Nephron (organoid): ENCODE measurements around the gene CDH13.

Source experiments
- H3K27ac Mint-ChIP-seq, 3 experiments: 2 replicates each; pipeline ENCODE4 v1.8.0; 2020; ENCODE audit warnings: mixed read lengths in 3 of 3, mild to moderate bottlenecking in 2 of 3, moderate library complexity in 1 of 3
- H3K27me3 Mint-ChIP-seq: 2 replicates; pipeline ENCODE4 v1.8.0; 2021; ENCODE audit warnings: low read depth, mild to moderate bottlenecking, moderate library complexity, mixed read lengths
- H3K36me3 Mint-ChIP-seq: 2 replicates; pipeline ENCODE4 v1.8.0; 2020; ENCODE audit warnings: low read depth, mixed read lengths
- H3K4me1 Mint-ChIP-seq: 2 replicates; pipeline ENCODE4 v1.8.0; 2020; ENCODE audit warnings: mixed read lengths
- H3K4me3 Mint-ChIP-seq, 3 experiments: 2 replicates each; pipeline ENCODE4 v1.8.0; 2020; ENCODE audit warnings: mild to moderate bottlenecking in 3 of 3, mixed read lengths in 3 of 3, moderate library complexity in 2 of 3
- H3K9me3 Mint-ChIP-seq: 2 replicates; pipeline ENCODE4 v1.8.0; 2020; ENCODE audit warnings: mixed read lengths
- CTCF ChIP-seq, 3 experiments: fragments of 200-600 bp; sonication (generic); IDR thresholded peaks; one replicate each; pipeline ENCODE4 v1.5.0; 2021; ENCODE audit warnings: antibody characterized with exemption in 3 of 3; ENCODE audit not compliant: unreplicated experiment in 3 of 3

The CDH13 gene

GRCh38 chr16:83198977-83199376 is 572.2 kb downstream of the CDH13 start:
- no peak for TF ChIP-seq CTCF (IDR thresholded peaks at IDR 0.05; ENCODE audit: unreplicated experiment in 3 of 3)
- Mint-ChIP-seq H3K36me3 (no peaks in the 10 kb centered on the region), H3K4me3 (no peak overlapping the region)

GRCh38 chr16:83200005-83200779 is 573.4 kb downstream of the CDH13 start:
- no peak overlapping the region for H3K27ac Mint-ChIP-seq
- no peaks in the 10 kb centered on the region for H3K36me3 Mint-ChIP-seq
- no peak for TF ChIP-seq CTCF (IDR thresholded peaks at IDR 0.05; ENCODE audit: unreplicated experiment in 3 of 3)
- H3K9me3 Mint-ChIP-seq, result no peaks in the 10 kb centered on the region
- peaks cover 10% of the 10 kb centered on the region for H3K27me3 Mint-ChIP-seq
- no peak overlapping the region for H3K4me3 Mint-ChIP-seq
- no peaks in the 10 kb centered on the region for H3K4me1 Mint-ChIP-seq

More at GRCh38 chr16:83198977-83199376, 572.2 kb downstream of the CDH13 start:
- Mint-ChIP-seq H3K9me3 (no peaks in the 10 kb centered on the region), H3K27ac (no peak overlapping the region), H3K4me1 (no peaks in the 10 kb centered on the region), H3K27me3 (peaks cover 12% of the 10 kb centered on the region)

DNA sequence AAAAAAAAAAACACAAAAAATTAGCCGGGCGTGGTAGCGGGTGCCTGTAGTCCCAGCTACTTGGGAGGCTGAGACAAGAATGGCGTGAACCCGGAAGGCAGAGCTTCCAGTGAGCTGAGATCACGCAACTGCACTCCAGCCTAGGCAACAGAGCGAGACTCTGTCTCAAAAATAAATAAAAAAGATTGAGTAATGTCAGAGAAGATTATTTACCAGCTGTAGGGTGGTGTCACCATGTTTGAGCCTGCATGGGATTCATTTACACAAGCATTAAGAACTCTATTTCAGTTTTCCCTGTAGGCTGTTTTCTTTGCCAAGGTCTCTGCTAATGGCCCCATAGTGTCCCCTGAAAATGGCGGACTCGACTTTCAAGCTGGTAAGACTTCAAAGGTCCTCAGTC is 575.0 kb downstream of the CDH13 start:
- H3K36me3 Mint-ChIP-seq, result no peaks in the 10 kb centered on the region
- no peaks in the 10 kb centered on the region for H3K9me3 Mint-ChIP-seq
- H3K27ac Mint-ChIP-seq, result no peak overlapping the region
- peaks cover 8% of the 10 kb centered on the region for H3K27me3 Mint-ChIP-seq
- TF ChIP-seq CTCF (IDR thresholded peaks at IDR 0.05; ENCODE audit: unreplicated experiment in 3 of 3), result no peak
- H3K4me3 Mint-ChIP-seq, result no peak overlapping the region
- H3K4me1 Mint-ChIP-seq, result no peaks in the 10 kb centered on the region

- Mint-ChIP-seq H3K36me3 (no peaks in the 10 kb centered on the region), H3K9me3 (no peaks in the 10 kb centered on the region), H3K4me1 (no peaks in the 10 kb centered on the region), H3K4me3 (no peak overlapping the region), H3K27ac (no peak overlapping the region), H3K27me3 (no peaks in the 10 kb centered on the region)
- TF ChIP-seq CTCF (IDR thresholded peaks at IDR 0.05; ENCODE audit: unreplicated experiment in 3 of 3), result no peak
These were observed 579.1 kb downstream of the CDH13 start for GRCh38 chr16:83205896-83206295.

DNA sequence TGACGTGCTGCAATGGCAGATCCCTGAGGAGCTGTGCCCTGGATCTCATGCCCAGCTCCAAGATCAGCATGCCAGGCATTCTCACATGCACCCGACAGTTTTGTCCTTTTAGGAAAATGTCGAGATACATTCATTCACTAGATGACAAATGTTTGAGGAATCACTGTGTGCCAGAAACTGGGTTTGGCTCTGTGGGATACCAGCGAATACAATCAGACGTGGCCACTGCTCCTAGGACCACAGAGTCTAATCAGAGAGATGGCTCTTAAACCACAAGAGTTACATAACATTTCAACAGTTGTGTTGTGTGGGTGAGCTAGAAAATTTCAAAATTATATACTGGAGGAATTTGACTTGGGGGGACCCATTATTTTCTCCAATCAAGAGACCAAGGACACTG is 579.7 kb downstream of the CDH13 start:
- Mint-ChIP-seq H3K36me3 (no peaks in the 10 kb centered on the region), H3K27me3 (no peaks in the 10 kb centered on the region), H3K27ac (no peak overlapping the region), H3K9me3 (no peaks in the 10 kb centered on the region), H3K4me1 (no peaks in the 10 kb centered on the region), H3K4me3 (no peak overlapping the region)
- TF ChIP-seq CTCF (IDR thresholded peaks at IDR 0.05; ENCODE audit: unreplicated experiment in 3 of 3), result no peak

GRCh38 chr16:83211711-83212110 is 584.9 kb downstream of the CDH13 start:
- no peak overlapping the region for H3K27ac Mint-ChIP-seq
- no peaks in the 10 kb centered on the region for H3K36me3 Mint-ChIP-seq
- no peak for TF ChIP-seq CTCF (IDR thresholded peaks at IDR 0.05; ENCODE audit: unreplicated experiment in 3 of 3)
- peaks cover 11% of the 10 kb centered on the region for H3K27me3 Mint-ChIP-seq
- H3K9me3 Mint-ChIP-seq, result peaks cover 9% of the 10 kb centered on the region
- H3K4me3 Mint-ChIP-seq, result no peak overlapping the region
- H3K4me1 Mint-ChIP-seq, result no peaks in the 10 kb centered on the region
